HG02938 (cell line): ENCODE data around the gene FRMD8.
"Not testable (repeated sequence)": the region's sequence is repeated elsewhere in the genome, so short reads cannot be mapped to it uniquely, and the experiment has no call there.

ENCODE experiments used
- ATAC-seq: cut with Tn5 transposase; IDR thresholded peaks from one replicate; pipeline ENCODE4 v1.9.1; 2021; ENCODE audit warnings: mild to moderate bottlenecking, moderate library complexity; ENCODE audit not compliant: unreplicated experiment

Gene FRMD8

GRCh38 chr11:65452259-65452658 is 65.8 kb downstream of the FRMD8 start:
- not testable (repeated sequence) for ATAC-seq

DNA sequence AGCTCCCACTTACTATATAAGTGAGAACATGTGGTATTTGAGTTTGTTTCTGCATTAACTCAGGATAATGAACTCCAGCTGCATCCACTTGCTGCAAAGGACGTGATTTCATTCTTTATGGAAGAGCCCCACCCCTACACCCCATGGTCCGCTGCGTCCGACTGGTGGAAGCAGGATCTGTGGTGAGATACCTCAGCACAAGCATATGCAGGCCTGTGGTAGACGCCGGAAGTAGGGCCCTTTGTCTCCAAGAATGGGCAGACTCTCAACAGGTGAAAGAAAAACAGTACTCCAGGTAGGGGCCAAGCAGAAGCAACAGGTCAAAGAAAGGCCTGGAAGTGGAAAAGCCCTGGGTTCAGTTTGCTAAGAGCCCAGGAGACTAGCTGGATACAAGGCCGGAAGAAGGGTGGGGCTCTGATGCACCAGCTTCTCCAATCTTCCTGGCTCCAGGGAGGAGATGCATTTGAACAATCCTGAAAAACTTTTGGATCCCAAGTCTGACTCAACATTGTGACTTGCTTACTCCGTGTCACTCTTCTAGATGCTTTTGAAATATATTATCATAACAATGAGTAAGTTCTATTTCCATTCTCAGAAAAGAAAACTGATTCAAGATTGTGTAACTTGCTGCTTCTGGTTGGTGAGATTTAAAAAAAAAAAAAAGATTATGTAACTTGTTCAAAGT is 66.5 kb downstream of the FRMD8 start:
- ATAC-seq: no peak

DNA sequence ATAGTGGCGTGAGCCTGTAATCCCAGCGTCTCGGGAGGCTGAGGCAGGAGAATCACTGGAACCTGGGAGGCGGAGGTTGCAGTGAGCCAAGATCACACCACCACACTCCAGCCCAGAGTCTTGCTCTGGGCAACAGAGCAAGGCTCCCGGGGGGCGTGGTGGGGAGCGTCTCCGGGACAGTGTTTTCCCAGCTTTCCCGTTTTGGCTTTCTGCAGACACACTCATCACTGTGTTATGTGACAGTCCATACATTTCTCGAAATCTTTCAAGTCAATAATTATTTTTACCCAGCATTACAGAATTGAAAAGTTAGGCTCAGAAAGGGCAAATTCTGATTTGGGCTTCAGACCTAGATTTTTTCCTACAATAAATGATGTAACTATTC is 67.9 kb downstream of the FRMD8 start:
- no peak for ATAC-seq

- ATAC-seq: peak; percentile 80
Observed at GRCh38 chr11:65454696-65455456, 68.4 kb downstream of the FRMD8 start.

GRCh38 chr11:65456418-65456817 is 70.0 kb downstream of the FRMD8 start:
- ATAC-seq: no peak

DNA sequence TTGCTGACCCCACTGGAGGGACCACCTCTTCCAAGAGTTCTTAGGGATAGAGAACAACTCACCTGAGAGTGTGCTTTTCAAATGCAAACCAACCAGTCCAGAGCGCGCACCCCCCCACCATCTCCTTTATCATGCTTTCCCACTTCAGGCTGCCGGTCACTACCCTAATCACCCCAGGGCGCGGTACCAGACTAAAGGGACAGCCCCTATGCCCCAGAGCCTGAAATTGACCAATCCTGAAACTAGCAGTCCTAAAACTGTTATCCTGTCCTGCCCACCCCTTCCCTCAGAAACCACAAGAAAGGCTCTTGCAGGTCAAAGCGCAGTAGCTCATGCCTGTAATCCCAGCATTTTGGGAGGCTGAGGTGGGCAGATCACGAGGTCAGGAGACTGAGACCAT is 73.1 kb downstream of the FRMD8 start:
- no peak for ATAC-seq
